IPS-20b (cell line): ENCODE results near the gene TET1.
"Not testable (repeated sequence)": the region's sequence is repeated elsewhere in the genome, so short reads cannot be mapped to it uniquely, and the experiment has no call there.

Experiments used
- H3K27ac ChIP-seq: one replicate; pipeline ENCODE4 v1.5.1; 2013; ENCODE audit warnings: low read length
- H3K27me3 ChIP-seq: 2 replicates; pipeline ENCODE4 v1.6.1; 2013; ENCODE audit warnings: mild to moderate bottlenecking, low read length, inconsistent platforms; ENCODE audit not compliant: insufficient read depth
- H3K36me3 ChIP-seq: 2 replicates; pipeline ENCODE4 v1.6.1; 2013; ENCODE audit warnings: low read depth, mild to moderate bottlenecking, inconsistent platforms, low read length, moderate library complexity; ENCODE audit not compliant: insufficient read depth
- H3K4me1 ChIP-seq: 2 replicates; pipeline ENCODE4 v1.6.1; 2013; ENCODE audit warnings: mild to moderate bottlenecking, control low read depth, inconsistent platforms, low read length, moderate library complexity; ENCODE audit not compliant: insufficient read depth
- H3K4me3 ChIP-seq: 2 replicates; pipeline ENCODE4 v1.5.1; 2013; ENCODE audit warnings: mild to moderate bottlenecking, low read length, inconsistent platforms
- H3K9ac ChIP-seq: 2 replicates; pipeline ENCODE4 v1.6.1; 2013; ENCODE audit warnings: low read depth, mild to moderate bottlenecking, inconsistent platforms, low read length, moderate library complexity
- H3K9me3 ChIP-seq: 2 replicates; pipeline ENCODE4 v1.6.1; 2013; ENCODE audit warnings: mild to moderate bottlenecking, low read depth, low read length, inconsistent platforms; ENCODE audit not compliant: insufficient read depth

The TET1 gene

GRCh38 chr10:68600041-68600778 lies 40.1 kb downstream of the TET1 start:
- Histone ChIP-seq H3K4me1 (peaks cover 36% of the 10 kb centered on the region), H3K36me3 (peaks cover 32% of the 10 kb centered on the region), H3K27ac (peak overlapping the region; percentile 55), H3K9ac (peak overlapping the region; percentile 77), H3K9me3 (no peaks in the 10 kb centered on the region), H3K27me3 (no peaks in the 10 kb centered on the region), H3K4me3 (peak overlapping the region; percentile 66)

GRCh38 chr10:68601501-68602265 lies 41.5 kb downstream of the TET1 start:
- H3K36me3 ChIP-seq: peaks cover 39% of the 10 kb centered on the region
- no peaks in the 10 kb centered on the region for H3K27me3 ChIP-seq
- peak overlapping the region; percentile 77; the same call in 1 of the 2 replicates for H3K9ac ChIP-seq
- H3K4me1 ChIP-seq: peaks cover 36% of the 10 kb centered on the region
- H3K27ac ChIP-seq: peak overlapping the region; percentile 36
- peak overlapping the region; percentile 66; the same call in 1 of the 2 replicates for H3K4me3 ChIP-seq
- H3K9me3 ChIP-seq: no peaks in the 10 kb centered on the region

GRCh38 chr10:68602434-68602833 lies 42.3 kb downstream of the TET1 start:
- H3K27ac ChIP-seq: no peak overlapping the region
- no peak overlapping the region for H3K4me3 ChIP-seq
- no peaks in the 10 kb centered on the region for H3K27me3 ChIP-seq
- H3K4me1 ChIP-seq: peaks cover 36% of the 10 kb centered on the region
- 0 out of 2 replicates have a peak overlapping the region, but pooled peaks have one; percentile 2 for H3K9ac ChIP-seq
- H3K9me3 ChIP-seq: no peaks in the 10 kb centered on the region
- H3K36me3 ChIP-seq: peaks cover 47% of the 10 kb centered on the region

GRCh38 chr10:68603766-68604165 lies 43.6 kb downstream of the TET1 start:
- H3K9me3 ChIP-seq: no peaks in the 10 kb centered on the region
- H3K27me3 ChIP-seq: no peaks in the 10 kb centered on the region
- H3K4me3 ChIP-seq: no peak overlapping the region
- peak overlapping the region; percentile 8 for H3K27ac ChIP-seq
- peak overlapping the region; percentile 24; the same call in 1 of the 2 replicates for H3K9ac ChIP-seq
- peaks cover 48% of the 10 kb centered on the region for H3K36me3 ChIP-seq
- H3K4me1 ChIP-seq: peaks cover 36% of the 10 kb centered on the region

- H3K4me1 ChIP-seq: peaks cover 30% of the 10 kb centered on the region; the same call in 1 of the 2 replicates
- peak overlapping the region; percentile 8 for H3K27ac ChIP-seq
- H3K9ac ChIP-seq: peak overlapping the region; percentile 24; the same call in 1 of the 2 replicates
- no peaks in the 10 kb centered on the region for H3K27me3 ChIP-seq
- no peaks in the 10 kb centered on the region for H3K9me3 ChIP-seq
- H3K4me3 ChIP-seq: no peak overlapping the region
- H3K36me3 ChIP-seq: peaks cover 48% of the 10 kb centered on the region
Measured at GRCh38 chr10:68604441-68604840, 44.3 kb downstream of the TET1 start.

- no peaks in the 10 kb centered on the region for H3K9me3 ChIP-seq
- peaks cover 12% of the 10 kb centered on the region; the same call in 1 of the 2 replicates for H3K4me1 ChIP-seq
- H3K27me3 ChIP-seq: no peaks in the 10 kb centered on the region
- no peak overlapping the region for H3K4me3 ChIP-seq
- peaks cover 44% of the 10 kb centered on the region for H3K36me3 ChIP-seq
- H3K27ac ChIP-seq: no peak overlapping the region
- H3K9ac ChIP-seq: no peak overlapping the region
Measured at GRCh38 chr10:68606918-68607317, 46.8 kb downstream of the TET1 start.

GRCh38 chr10:68610023-68610422 lies 49.9 kb downstream of the TET1 start:
- not testable (repeated sequence) for H3K9ac ChIP-seq, H3K4me3 ChIP-seq, H3K4me1 ChIP-seq, H3K9me3 ChIP-seq, H3K27ac ChIP-seq, H3K27me3 ChIP-seq
- peaks cover 34% of the 10 kb centered on the region; the same call in 1 of the 2 replicates for H3K36me3 ChIP-seq

GRCh38 chr10:68611227-68611626 lies 51.1 kb downstream of the TET1 start:
- H3K27me3 ChIP-seq: no peaks in the 10 kb centered on the region

GRCh38 chr10:68613974-68614373 lies 53.8 kb downstream of the TET1 start:
- H3K36me3 ChIP-seq: peaks cover 36% of the 10 kb centered on the region
- not testable (repeated sequence) for H3K9ac ChIP-seq, H3K27ac ChIP-seq, H3K4me1 ChIP-seq, H3K9me3 ChIP-seq, H3K4me3 ChIP-seq, H3K27me3 ChIP-seq

More at GRCh38 chr10:68611227-68611626, 51.1 kb downstream of the TET1 start:
- Histone ChIP-seq H3K4me3 (no peak overlapping the region), H3K36me3 (peaks cover 35% of the 10 kb centered on the region; the same call in 1 of the 2 replicates), H3K9me3 (no peaks in the 10 kb centered on the region), H3K4me1 (no peaks in the 10 kb centered on the region), H3K27ac (no peak overlapping the region), H3K9ac (no peak overlapping the region)

- not testable (repeated sequence) for H3K27ac ChIP-seq, H3K27me3 ChIP-seq, H3K4me3 ChIP-seq, H3K9ac ChIP-seq, H3K9me3 ChIP-seq, H3K4me1 ChIP-seq
- peaks cover 39% of the 10 kb centered on the region for H3K36me3 ChIP-seq
Measured at GRCh38 chr10:68617691-68618090, 57.6 kb downstream of the TET1 start.

GRCh38 chr10:68618234-68618633 lies 58.1 kb downstream of the TET1 start:
- H3K9ac ChIP-seq: no peak overlapping the region
- H3K4me3 ChIP-seq: no peak overlapping the region
- H3K36me3 ChIP-seq: peaks cover 35% of the 10 kb centered on the region
- no peaks in the 10 kb centered on the region for H3K27me3 ChIP-seq
- H3K27ac ChIP-seq: no peak overlapping the region
- no peaks in the 10 kb centered on the region for H3K9me3 ChIP-seq
- H3K4me1 ChIP-seq: peaks cover 4% of the 10 kb centered on the region; the same call in 1 of the 2 replicates
